HG03432 (cell line): ENCODE results near the gene SPDYE4.
A peak's percentile ranks its signal among the peaks of the same experiment; 100 is the strongest.

ENCODE experiments used
- ATAC-seq: cut with Tn5 transposase; IDR thresholded peaks from one replicate; pipeline ENCODE4 v1.9.1; 2021; ENCODE audit warnings: mild to moderate bottlenecking, moderate library complexity; ENCODE audit not compliant: unreplicated experiment

SPDYE4 gene

GRCh38 chr17:8785547-8786413, 27.4 kb upstream of the SPDYE4 start:
- ATAC-seq, result no peak

DNA sequence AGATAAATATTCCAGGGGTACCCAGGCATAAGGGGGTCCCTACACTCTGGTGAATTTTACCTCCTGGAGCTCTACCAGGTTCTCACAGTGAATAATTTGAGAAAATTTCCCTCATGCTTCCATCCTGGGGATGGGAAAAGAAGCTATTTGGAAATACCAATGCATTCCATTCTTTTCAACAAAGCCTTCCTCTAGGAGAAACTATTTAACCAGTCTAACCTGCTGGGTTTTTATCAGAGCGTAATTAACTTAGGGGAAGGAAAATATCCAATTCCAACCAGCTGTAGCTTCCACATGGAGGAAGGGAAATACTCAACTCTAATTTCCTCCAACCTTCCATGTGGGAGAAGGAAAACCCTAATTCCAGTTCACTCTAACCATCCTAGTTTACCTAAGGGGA, 23.8 kb upstream of the SPDYE4 start:
- ATAC-seq, result no peak

GRCh38 chr17:8781776-8782175, 23.4 kb upstream of the SPDYE4 start:
- no peak for ATAC-seq

- ATAC-seq, result no peak
Measured at GRCh38 chr17:8776881-8777280, 18.5 kb upstream of the SPDYE4 start.

GRCh38 chr17:8776248-8776647, 17.9 kb upstream of the SPDYE4 start:
- no peak for ATAC-seq

DNA sequence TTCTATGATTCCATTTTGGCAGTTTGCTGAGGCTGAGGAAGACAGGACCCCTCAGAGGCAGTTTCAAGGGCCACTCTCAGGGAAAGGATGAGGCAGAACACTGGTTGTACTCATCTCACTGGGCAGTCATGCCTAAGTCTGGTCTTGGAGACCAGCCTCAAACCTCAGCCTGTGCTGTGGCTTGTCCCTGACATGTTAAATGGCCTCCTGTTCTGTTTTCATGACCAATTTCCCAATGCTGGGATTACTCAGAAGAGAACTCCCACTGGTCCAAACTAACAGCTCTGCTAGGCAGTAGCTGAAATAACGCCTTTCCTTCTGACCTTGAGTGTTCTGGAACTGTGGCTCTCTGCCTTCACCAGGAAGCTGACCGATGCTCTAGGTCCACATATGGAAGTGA, 8.4 kb upstream of the SPDYE4 start:
- ATAC-seq, result no peak

- ATAC-seq, result no peak
Measured at GRCh38 chr17:8762012-8762411, 3.7 kb upstream of the SPDYE4 start.

DNA sequence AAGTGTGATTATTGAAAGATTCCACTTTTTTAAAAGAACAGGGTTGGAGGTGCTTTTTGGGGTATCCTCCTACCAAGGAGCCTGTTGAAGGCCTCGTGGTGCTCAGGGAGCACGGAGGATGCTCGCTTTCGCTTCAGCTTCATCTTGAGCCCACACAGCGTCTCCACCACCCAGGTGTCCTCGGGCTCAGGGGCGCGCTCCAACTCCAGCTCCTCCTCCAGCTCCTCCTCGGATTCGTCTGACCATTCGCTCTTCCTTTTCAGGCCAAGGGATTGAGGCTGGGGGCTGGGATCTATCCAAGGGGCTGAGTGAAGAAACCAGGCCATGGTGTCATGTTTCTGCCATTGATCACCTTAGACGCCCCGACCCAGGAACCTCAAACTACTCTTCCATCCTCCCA, 1.2 kb downstream of the SPDYE4 start:
- no peak for ATAC-seq

- no peak for ATAC-seq
Measured at GRCh38 chr17:8755590-8756255, 2.6 kb downstream of the SPDYE4 start.

DNA sequence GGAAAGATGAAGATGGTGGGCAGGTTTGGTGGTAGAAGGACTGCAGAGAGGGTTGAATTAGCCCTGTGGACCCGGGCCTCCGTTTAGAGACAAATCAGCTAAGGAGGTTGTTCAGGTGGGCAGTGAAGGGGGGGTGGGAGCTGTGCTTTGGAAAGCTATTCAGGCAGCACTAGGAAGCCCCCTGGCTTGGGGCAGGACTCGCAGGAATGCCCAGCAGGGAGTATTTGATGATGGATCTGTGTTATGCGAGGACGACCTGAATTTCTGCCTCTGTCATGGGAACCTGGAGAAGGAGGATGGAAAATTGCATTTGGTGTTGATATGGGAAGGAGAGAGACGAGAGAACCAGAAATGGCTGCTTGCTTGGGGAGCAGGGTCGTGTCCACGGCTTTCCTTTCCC, 3.5 kb downstream of the SPDYE4 start:
- no peak for ATAC-seq

DNA sequence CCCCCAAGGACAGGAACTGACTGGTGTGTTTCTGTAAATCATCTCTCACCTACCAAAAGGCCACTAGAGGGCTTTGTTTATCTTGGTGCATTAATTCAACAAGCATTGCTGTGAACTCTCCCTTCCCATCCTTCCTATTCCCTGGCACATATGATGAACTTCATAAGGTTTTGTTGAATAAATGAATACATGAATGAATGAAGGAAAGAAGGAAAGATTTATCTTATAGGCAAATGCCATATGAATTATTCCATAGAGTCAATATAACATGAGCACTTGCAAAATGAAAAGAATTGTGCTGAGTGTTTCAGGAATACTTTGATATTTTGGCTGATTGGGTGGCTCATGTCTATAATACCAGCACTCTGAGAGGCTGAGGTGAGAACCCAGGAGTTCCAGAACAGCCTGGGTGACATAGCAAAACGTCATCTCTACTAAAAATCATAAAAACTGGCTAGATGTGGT, 4.3 kb downstream of the SPDYE4 start:
- ATAC-seq, result no peak

GRCh38 chr17:8753136-8753975, 5.0 kb downstream of the SPDYE4 start:
- ATAC-seq, result no peak

- no peak for ATAC-seq
Measured at GRCh38 chr17:8749616-8750015, 8.7 kb downstream of the SPDYE4 start.

- ATAC-seq, result no peak
Measured at GRCh38 chr17:8747742-8748141, 10.6 kb downstream of the SPDYE4 start.

DNA sequence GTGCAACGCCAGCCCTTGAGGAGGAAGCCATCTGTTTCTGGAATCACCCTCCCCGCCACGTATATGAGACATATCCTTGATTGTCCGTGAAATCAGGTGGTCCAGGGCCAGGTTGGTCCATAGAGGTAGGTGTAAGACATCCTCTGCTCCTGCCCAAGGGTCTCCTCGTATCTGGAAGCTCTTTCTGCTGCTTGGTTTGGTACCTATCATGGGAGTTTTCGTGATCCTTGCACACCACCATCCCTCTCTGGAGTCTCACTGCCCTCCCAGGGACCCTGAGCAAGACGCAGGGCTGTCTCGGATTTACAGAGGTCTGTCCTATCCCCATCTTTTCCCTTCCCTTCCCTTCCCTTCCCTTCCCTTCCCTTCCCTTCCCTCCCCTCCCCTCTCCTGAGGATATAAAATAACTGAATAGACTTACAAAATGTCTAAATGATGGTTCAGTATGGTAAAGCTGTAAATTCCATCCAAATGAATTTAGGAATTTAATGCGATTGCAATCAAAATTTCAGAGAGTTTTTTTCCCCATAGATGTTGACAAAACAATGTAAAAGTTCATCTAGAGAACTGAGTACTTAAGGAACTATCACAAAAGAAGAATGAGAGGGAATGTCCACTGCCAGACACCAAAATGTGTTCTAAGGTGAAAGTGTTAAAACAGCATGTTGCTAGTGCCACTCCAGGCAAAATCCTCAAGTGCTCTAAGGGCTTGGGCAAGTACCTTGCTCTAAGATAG, 11.7 kb downstream of the SPDYE4 start:
- ATAC-seq, result no peak

- ATAC-seq, result peak; percentile 77
Measured at GRCh38 chr17:8745586-8746500, 12.5 kb downstream of the SPDYE4 start.

DNA sequence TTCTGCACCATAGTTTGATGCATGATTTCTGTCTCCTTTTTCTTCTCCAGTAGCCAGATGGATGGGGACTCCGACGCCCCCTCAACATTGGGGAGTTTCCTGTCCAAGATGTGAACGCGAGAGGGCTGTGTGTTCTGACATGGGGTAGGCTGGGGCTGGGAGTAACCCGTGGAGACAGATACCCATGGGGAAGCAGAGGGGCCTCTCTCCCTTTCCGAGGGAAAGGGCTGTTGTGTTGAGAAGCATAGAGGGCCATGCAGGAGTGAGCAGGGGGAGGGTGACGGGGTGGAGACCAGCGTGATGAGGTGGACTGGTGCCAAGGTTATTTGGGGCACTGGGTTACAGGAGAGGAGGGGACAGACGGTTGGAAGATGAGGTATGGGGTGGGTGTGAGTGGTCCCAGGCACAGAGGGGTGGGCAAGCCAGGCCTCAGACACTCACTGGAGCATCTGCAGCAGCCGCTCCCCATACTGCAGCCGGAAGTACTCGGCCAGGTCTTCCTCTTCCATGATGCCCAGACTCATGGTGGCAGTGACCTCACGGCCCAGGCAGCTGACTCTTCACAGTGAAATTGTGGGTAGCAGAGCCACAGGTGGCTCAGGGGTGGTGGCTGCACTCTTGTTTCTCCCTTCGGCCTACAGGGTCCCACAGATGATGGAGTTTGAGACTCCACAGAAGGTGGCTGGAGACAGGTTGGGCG, 14.1 kb downstream of the SPDYE4 start:
- ATAC-seq, result no peak

DNA sequence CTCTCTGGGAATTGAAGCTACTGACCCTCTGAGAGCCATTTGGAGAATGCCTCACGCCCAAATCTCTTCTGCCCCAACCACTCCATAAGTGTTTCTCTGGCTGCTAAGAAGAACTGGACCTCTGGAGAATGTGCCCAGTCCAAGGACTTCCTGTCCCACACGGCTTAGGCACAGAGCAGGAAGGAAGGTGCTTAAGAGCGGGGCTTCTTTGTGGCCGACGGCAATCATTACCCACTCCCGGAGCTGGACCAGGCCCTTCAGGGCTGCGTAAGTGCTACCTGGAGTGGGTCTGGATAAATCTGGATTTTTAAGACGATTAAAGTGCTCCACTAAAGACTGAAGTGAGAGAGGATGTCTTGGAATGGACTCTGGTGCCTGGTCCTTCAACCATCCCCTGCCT, 15.5 kb downstream of the SPDYE4 start:
- ATAC-seq, result no peak

DNA sequence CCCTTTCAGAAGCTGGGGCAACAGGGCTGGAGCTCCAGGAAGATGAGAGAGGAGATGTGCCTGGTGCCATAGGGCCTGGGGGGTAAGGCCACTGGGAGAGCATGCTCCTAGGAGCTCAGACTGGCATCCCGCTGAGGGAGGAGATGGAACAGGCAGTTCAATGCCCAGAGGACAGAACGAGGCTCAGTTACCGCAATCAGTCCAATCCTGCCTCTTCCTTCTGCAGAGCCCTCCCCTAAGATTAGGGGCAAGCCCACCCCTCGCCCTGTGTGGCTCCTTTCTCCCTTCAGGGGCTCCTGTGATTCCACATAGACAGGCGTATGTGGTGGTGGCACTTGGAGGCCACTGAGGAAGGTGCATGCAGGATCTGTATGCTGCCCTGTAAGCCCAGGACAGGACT, 16.1 kb downstream of the SPDYE4 start:
- ATAC-seq, result no peak
